Hepatocyte (in vitro differentiated cells): ENCODE data around the gene WAPL. TPM values are rescaled to one million over a fixed set of nuclear protein-coding genes. Genes with fewer than 3 reads are reported as not detected.

Experiments
- DNase-seq: peaks from one replicate; pipeline ENCODE4 v3.0.0-alpha.2; 2016; ENCODE audit warnings: low spot score
- H2AFZ ChIP-seq: fragments of 200-600 bp; sonication (generic); 2 replicates; pipeline ENCODE4 v1.6.0; 2016; ENCODE audit warnings: antibody characterized with exemption, mild to moderate bottlenecking
- H3K27ac ChIP-seq: fragments of 200-600 bp; sonication (generic); 2 replicates; pipeline ENCODE4 v1.5.1; 2016; ENCODE audit warnings: mild to moderate bottlenecking
- H3K27me3 ChIP-seq: fragments of 200-600 bp; sonication (generic); 2 replicates; pipeline ENCODE4 v1.6.1; 2016
- H3K36me3 ChIP-seq: fragments of 200-600 bp; sonication (generic); replicated peaks from 2 replicates; pipeline ENCODE4 v1.5.1; 2016; ENCODE audit warnings: low read depth; ENCODE audit not compliant: insufficient read depth
- H3K4me1 ChIP-seq: fragments of 200-600 bp; sonication (generic); 2 replicates; pipeline ENCODE4 v1.5.1; 2016; ENCODE audit warnings: mild to moderate bottlenecking, moderate library complexity; ENCODE audit not compliant: insufficient read depth
- H3K4me2 ChIP-seq: fragments of 200-600 bp; sonication (generic); 2 replicates; pipeline ENCODE4 v1.6.0; 2016
- H3K4me3 ChIP-seq: fragments of 200-600 bp; sonication (generic); 2 replicates; pipeline ENCODE4 v1.5.1; 2016; ENCODE audit warnings: mild to moderate bottlenecking
- H3K79me2 ChIP-seq: fragments of 200-600 bp; sonication (generic); 2 replicates; pipeline ENCODE4 v1.6.0; 2017; ENCODE audit warnings: mild to moderate bottlenecking
- H3K9me2 ChIP-seq: fragments of 200-600 bp; sonication (generic); replicated peaks from 2 replicates; pipeline ENCODE4 v1.6.0; 2017; ENCODE audit warnings: mild to moderate bottlenecking; ENCODE audit not compliant: insufficient read depth
- H3K9me3 ChIP-seq: fragments of 200-600 bp; sonication (generic); 2 replicates; pipeline ENCODE4 v1.5.1; 2016; ENCODE audit warnings: low read depth, mild to moderate bottlenecking
- H4K20me1 ChIP-seq: fragments of 200-600 bp; sonication (generic); 2 replicates; pipeline ENCODE4 v1.6.0; 2016; ENCODE audit warnings: mild to moderate bottlenecking; ENCODE audit not compliant: insufficient read depth, poor library complexity, severe bottlenecking
- EZH2phosphoT487 ChIP-seq: fragments of 200-600 bp; sonication (generic); IDR thresholded peaks from one replicate; pipeline ENCODE4 v1.6.1; 2018; ENCODE audit warnings: antibody characterized with exemption, mild to moderate bottlenecking, low read depth, moderate library complexity; ENCODE audit not compliant: unreplicated experiment, severe bottlenecking
- WGBS: methylation state at CpG from one replicate; pipeline ENCODE4 v1.1.6; 2016; ENCODE audit warnings: low lambda C conversion rate; ENCODE audit errors: missing lambda C conversion rate; 5-methylcytosine and 5-hydroxymethylcytosine counted together
- polyA plus RNA-seq: library from polyadenylated mRNA; unstranded; fragments of >200 nt; fragmentation: Nextera tagmentation; extraction: Ambion mirVana; gene quantifications from 2 replicates; pipeline ENCODE4 v1.2.1, GENCODE V29; 2016
- small RNA-seq: library from RNA; depleted of rRNA; stranded (forward); fragments of <200 nt; gene quantifications from one replicate; pipeline ENCODE3, GENCODE V24; 2014
- total RNA-seq: library from RNA; depleted of rRNA; stranded (reverse); fragments of >200 nt; gene quantifications from 2 replicates; pipeline ENCODE4 v1.2.3, GENCODE V29; 2014

Gene WAPL
- total and polyA plus RNA-seq, 2 experiments from 2014 or later, result 19.4 to 41.4 TPM

DNA sequence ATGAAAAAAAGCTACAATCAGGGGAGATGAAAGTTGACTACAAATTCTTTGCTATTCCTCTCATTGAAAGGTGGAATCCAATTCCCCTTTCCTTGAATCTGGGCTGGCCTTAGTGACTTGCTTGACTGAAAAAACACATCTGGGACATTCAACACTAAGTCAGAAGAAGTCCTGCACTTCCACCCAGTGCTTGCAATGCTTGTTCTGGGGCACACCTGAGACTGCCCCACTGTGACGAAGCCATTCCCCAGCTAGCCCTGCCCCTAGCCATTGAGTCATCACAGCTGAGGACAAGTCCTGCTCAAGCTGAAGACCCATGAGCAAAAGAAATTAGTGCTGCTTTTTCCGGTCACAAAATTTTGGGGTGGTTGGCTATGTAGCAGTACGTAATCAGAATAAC is 135.8 kb downstream of the WAPL start:
- WGBS, result 88% methylated on average over 3 of the region's 3 CpGs
- no peaks in the 10 kb centered on the region for H3K79me2 ChIP-seq

More for the DNA sequence above, 135.8 kb downstream of the WAPL start:
- no peak for TF ChIP-seq EZH2phosphoT487
- no peak for DNase-seq
- Histone ChIP-seq H3K27me3 (peaks cover 26% of the 10 kb centered on the region), H3K27ac (no peak overlapping the region), H3K4me2 (no peak overlapping the region), H3K9me2 (no peaks in the 10 kb centered on the region), H2AFZ (no peak overlapping the region), H3K9me3 (no peaks in the 10 kb centered on the region), H3K4me3 (no peak overlapping the region), H3K36me3 (no peaks in the 10 kb centered on the region), H3K4me1 (no peaks in the 10 kb centered on the region), H4K20me1 (no peaks in the 10 kb centered on the region)

Small RNA genes within 50 kb of the gene (small RNA-seq; reads per million reads assigned to genes)
- not detected for gene RNU6-780P

Other genes starting within 250 kb of the WAPL start
- gene GRID1, start 155.0 kb downstream of the WAPL start, total RNA-seq, result 0.24 and 0.37 TPM in 2 replicates
- gene GRID1, start 155.0 kb downstream of the WAPL start, polyA plus RNA-seq, result 0.07 TPM in 2 replicates
- gene OPN4, start 132.8 kb upstream of the WAPL start, total RNA-seq, result not detected in 2 replicates
- gene OPN4, start 132.8 kb upstream of the WAPL start, polyA plus RNA-seq, result not detected in 2 replicates
- 0.12 TPM in 1 of 2 replicates, not detected in the other for gene LDB3, start 146.7 kb upstream of the WAPL start, total RNA-seq
- 0.31 and 0.43 TPM in 2 replicates for gene LDB3, start 146.7 kb upstream of the WAPL start, polyA plus RNA-seq
- gene BMPR1A, start 234.8 kb upstream of the WAPL start, total RNA-seq, result 58.0 and 58.7 TPM in 2 replicates
- gene BMPR1A, start 234.8 kb upstream of the WAPL start, polyA plus RNA-seq, result 13.9 and 25.1 TPM in 2 replicates